Activated CD8-positive, alpha-beta memory T cell treated with anti-CD3 and anti-CD28 coated beads for 36 hours (primary cell): ENCODE data around the gene PNCK. TPM values are rescaled to one million over a fixed set of nuclear protein-coding genes. Genes with fewer than 3 reads are reported as not detected.

Source experiments
- CTCF ChIA-PET: fragments of 350-600 bp; sonication (Branson Sonifier 250); formaldehyde crosslinking; loops from one replicate; lab custom pipeline; 2021; ENCODE audit warnings: antibody characterized with exemption; lab: Charles Lee
- POLR2A ChIA-PET: fragments of 350-600 bp; sonication (Branson Sonifier 250); formaldehyde crosslinking; loops from one replicate; lab custom pipeline; 2021; ENCODE audit warnings: antibody characterized with exemption; lab: Charles Lee
- total RNA-seq, 2 experiments: library from RNA; stranded (reverse); gene quantifications; one replicate each; pipeline ENCODE4 v1.2.3, GENCODE V29; 2021

PNCK gene
- total RNA-seq, 2 experiments from 2014 or later = not detected

DNA sequence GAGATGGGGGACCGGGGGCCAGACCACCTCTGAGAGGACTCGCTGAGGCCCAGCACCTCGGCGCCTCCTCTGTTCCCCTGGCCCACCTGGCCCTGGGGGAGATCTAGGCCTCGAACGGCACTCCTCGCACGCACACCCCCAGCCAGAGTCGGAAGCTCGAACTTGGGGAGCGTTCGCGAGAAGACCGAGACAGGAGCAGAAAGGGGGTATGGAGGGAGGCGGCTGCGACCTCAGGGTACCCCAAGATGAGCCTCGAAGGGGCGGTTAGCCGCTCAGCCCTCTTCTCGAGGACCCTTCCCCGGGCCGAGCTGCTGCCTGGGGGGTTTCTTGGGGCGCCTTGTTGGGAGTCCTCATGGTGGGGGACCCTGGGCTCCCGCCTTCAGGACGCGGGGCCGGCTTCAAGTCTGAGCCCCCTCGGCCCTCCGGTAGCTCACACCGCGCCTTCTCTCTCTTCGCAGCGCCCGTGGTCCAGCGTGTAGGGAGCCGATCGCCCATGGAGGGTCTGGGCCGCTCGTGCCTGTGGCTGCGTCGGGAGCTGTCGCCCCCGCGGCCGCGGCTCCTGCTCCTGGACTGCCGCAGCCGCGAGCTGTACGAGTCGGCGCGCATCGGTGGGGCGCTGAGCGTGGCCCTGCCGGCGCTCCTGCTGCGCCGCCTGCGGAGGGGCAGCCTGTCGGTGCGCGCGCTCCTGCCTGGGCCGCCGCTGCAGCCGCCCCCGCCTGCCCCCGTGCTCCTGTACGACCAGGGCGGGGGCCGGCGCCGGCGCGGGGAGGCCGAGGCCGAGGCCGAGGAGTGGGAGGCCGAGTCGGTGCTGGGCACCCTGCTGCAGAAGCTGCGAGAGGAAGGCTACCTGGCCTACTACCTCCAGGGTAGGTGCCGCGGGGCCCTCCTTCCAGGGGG lies 25.9 kb downstream of the PNCK start:
- POLR2A ChIA-PET = no interaction called here
- CTCF ChIA-PET = interaction anchor here (0.6 to 1.5 kb wide), 3 partner anchors 15 to 21 kb away, joined by 3 to 4 read pairs (median 3); no protein-coding TSS in a partner anchor

DNA sequence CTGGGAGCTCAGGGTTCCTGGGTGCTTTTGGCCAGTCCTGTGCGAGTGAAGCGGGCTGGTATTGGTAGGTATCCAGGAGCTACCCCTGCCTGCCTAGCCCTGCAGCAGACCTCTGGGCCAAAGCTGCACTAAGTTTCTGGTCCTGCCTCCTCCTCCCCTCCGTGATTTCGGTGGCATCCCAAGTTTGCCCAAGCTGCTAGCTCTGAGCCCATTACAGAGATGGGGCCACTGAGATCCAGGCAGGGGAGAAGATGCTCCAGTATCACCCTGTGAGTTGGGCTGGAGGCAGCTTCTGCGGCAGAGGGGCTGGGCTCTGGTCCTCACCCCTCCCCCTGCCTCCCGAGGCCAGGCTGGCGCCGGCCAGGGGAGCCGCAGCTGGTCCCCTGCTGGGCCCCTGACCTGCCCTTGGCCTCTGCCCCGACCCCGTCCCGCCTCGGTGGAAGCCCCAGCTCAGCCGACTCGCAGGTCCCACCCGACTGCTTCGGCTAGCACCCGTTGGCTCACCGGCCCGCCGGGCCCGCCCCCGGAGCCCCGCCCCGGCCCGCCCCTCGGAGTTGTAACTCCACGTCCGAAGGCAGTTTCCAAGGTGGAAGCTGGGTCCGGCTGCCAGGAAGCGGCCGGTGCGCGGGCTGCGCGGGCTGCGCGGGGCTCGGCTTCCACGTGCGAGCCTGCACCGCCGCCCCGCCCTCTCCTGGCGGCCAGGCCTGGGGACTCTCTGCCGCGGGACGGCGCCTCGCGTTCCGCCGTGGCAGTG lies 26.8 kb downstream of the PNCK start, which contains the start of gene DUSP9:
Gene DUSP9, plus strand, starts transcription at position 584 of the 754 bp plus-strand sequence. CDS start 751 bp downstream, outside the sequence.
- ChIA-PET CTCF (interaction anchor here (1.0 to 1.5 kb wide), 5 partner anchors 10 to 94 kb away, joined by 3 to 4 read pairs (median 3); no protein-coding TSS in a partner anchor), POLR2A (no interaction called here)

DNA sequence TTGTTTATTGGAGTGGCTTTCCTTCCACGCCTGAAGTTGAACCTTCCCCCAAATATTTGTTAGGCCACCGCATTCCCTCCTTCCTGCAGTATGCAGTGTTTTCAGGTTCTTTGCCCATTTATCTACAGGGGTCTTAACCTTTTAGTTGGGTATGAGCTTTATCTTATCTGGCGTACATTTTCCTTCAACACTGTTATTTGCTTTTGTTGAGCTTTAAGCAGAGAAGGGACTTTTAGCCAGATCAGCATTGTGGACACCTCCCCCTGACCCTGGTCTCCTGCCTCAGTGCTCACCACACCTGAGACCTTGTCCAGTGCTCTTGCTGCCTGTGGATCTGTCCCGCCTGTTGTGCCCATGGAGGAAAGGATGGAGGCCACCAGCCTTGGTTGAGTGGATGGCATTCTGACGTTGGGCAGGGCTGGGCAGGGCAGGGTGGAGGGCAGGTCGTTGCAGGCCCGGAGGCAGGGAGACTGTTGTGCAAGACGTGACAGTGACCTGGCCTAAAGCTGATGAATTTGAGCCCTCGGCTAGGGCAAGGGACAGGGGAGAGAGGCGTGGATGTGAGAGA lies 27.6 kb downstream of the PNCK start:
- POLR2A ChIA-PET = no interaction called here
- CTCF ChIA-PET = interaction anchor here (1.0 to 1.5 kb wide), 4 partner anchors 9 to 93 kb away, joined by 3 to 4 read pairs (median 3); no protein-coding TSS in a partner anchor

DNA sequence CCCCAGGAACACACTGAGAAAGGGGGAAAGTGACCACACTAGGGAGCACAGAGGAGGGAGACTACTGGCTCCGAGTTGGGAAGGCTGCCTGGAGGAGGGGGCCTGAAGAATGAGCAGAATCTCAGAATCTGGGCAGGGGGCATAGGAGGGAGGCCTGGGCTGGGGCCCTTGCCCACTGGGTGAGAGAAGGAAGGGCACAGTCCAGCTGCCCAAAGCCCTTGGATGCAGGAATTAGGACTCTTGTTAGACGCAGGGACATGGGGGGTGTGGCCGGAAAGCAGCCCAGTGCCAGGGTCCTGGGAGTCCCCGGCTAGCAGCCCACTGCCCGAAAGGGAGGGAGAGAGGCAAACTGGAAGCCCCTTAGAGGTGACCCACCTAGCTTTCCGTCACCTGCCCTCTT lies 28.5 kb downstream of the PNCK start:
- ChIA-PET CTCF (interaction anchor here (1.0 to 1.1 kb wide), 2 partner anchors 9 to 105 kb away, joined by 3 to 5 read pairs; no protein-coding TSS in a partner anchor), POLR2A (no interaction called here)

DNA sequence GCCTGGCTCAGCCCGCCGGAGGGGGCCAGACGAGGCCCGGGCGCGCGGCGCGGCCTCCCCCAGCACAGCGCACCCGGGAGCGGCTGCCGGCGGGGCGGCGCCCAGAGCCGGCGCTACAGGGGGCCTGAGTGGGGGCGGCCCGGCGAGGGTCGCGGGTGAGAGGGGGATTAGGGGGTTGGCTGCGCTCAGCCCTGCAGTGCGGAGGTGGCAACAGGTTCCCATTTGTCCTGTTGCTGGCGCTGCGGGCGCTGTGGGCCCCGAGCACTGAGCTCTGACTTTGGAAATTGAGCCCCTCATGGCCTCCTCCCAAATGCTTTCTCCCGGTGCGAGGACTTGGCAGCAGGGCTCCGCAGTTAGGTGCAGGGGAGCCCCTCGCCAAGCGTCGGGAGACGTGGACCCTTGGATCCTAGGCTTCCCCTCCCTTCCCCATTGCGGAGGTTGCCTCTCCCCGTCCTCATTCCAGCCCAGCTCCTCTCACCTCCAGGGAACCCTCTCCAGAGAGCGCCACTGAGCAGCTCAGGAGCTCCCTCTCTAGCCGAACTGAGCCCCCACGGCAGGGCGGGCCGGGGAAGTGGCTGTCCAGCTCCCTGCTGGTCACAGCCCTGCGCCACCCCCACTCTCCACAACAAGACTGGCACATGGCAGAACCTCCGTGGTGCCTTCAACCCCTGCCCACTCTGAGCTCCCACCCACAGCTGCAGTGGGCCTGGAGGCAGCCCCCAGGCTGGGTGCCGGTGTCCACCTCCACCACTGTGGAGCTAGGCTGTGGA lies 29.1 kb downstream of the PNCK start:
- ChIA-PET CTCF (interaction anchor here (0.6 to 1.1 kb wide), 4 partner anchors 8 to 105 kb away, joined by 3 to 5 read pairs (median 3); no protein-coding TSS in a partner anchor), POLR2A (no interaction called here)

DNA sequence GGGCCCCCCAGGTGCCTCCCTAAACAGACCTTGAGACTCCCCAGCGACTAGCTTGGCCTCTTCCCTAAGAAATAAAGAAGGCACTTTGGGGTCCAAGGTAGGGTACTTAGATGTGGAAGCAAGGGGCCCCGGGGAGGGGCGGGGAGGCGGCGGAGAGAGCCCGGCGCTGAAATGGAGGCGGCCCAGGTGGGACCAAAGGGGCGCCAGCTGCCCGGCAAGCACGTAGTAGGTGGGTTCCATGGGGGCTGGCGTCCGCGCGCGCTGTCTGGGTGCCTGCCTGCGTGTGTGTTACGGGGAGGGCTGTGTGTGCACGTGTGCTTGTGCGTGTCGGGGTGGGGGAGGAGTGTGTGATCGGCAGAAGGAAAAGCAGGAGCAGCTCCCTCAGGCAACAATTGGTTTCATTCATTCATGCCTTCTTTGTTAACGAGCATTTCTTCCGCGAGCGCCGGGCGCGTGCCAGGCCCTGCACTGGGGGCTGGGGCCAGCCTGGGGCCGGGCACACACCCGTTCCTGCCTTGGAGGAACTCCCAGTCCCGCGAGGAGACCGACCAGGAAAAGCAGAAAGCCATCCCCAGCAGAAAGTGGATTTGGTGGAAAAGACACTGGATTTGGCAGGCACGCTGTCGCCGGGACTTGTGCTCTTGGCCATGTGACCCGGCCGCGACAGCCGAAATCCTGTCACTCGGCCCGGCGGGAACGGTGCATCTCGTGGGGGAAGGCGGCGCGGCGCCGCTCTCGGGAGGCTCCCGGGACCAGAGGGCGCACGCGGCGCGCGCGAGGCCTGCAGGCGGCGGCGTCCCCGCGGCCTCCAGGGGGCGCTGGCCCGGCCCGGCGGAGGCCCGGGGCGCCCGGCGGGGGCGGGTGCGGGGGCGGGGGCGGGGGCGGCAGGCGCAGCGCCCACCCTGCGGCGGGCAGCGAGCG lies 29.9 kb downstream of the PNCK start:
- ChIA-PET POLR2A (no interaction called here), CTCF (interaction anchor here (0.7 to 1.5 kb wide), 3 partner anchors 12 to 24 kb away, joined by 3 read pairs; no protein-coding TSS in a partner anchor)

DNA sequence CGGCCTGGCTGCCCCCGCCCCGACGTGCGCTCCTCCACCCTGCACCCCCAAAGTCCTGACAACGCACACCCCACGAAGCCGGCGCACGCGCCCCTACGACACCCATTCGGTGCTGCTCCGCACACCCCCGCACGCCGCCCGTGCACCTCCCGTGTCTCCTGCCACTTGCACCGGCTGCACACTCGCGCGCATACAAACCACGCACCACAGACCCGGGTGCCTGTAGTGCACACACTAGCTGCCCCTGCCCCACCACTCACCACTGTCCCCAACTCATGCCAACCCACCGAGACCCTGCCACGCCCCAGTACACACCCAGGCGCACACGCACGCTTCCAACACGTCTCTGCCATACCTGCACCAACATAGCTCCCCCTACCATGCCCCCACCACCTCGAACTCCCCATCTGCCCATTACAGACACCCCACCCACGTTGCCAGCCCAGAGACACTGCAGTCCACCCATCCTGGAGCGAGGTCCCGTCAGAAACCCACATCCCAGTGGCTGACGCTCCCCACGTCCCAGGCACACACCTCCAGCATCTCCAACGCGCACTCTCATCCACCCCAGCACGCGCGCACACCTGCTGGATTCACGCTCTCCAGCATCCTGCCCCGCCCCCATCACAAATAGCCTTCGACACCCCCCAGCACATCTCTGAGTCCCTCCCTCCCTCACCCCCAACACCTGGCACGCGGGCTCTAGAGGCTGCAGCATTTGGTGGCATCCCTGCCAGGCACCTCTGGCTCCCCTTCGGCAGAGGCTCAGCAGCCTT lies 30.8 kb downstream of the PNCK start:
- POLR2A ChIA-PET = no interaction called here
- CTCF ChIA-PET = interaction anchor here (0.7 to 1.5 kb wide), 2 partner anchors 13 to 22 kb away, joined by 3 read pairs; no protein-coding TSS in a partner anchor

DNA sequence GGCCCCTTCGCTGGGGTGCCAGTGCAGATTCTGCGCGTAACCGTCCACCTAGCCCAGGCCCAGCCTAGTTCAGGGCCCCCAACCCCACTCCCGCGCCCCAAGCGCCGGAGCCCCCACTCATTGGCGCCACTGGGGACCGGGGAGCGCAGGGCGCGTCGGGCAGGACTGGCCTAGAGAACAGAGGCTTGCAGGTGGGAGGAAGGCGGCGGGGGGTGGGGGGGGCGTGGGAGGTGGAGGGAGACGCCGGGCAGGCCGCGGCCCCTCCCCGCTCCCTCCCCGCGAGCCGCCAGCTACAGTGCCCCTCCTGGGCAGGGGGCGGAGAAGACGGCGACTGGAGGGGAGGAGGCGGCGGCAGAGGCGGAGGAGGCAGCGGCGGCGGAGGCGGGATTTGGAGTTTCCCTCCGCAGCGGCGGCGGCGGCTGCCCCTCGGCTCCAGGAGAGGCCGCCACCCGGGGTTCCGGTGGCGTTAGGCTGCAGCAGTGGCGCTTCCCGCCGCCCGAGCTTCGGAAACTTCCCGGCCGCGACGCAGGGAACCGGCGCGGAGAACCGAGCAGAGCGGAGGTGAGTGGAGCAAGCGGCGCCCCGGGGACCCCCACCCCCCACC lies 31.5 kb downstream of the PNCK start:
- ChIA-PET CTCF (interaction anchor here (1.5 kb wide), 1 partner anchor 22 kb away, joined by 3 read pairs; no protein-coding TSS in a partner anchor), POLR2A (no interaction called here)

DNA sequence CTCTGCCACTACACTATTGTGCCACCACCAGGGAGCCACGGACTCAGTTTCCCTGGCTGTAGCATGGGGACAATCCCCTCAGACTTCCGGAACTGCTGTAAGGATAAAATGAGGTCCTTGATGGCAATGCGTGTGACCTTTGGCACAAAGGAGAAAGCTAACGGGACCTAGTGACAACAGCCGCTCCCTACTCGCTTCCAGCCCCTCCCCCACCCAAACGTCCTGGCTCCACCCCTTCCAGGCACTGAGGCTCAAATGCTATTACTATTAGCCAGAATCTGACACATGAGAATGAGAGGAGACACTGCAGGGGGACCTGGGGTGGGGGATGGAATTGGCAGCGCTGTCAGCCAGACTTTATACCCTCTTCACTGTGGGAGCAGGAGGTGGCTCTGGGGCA lies 32.0 kb downstream of the PNCK start:
- CTCF ChIA-PET = interaction anchor here (1.9 kb wide), 1 partner anchor 8 kb away, joined by 4 read pairs; no protein-coding TSS in a partner anchor
- POLR2A ChIA-PET = no interaction called here

DNA sequence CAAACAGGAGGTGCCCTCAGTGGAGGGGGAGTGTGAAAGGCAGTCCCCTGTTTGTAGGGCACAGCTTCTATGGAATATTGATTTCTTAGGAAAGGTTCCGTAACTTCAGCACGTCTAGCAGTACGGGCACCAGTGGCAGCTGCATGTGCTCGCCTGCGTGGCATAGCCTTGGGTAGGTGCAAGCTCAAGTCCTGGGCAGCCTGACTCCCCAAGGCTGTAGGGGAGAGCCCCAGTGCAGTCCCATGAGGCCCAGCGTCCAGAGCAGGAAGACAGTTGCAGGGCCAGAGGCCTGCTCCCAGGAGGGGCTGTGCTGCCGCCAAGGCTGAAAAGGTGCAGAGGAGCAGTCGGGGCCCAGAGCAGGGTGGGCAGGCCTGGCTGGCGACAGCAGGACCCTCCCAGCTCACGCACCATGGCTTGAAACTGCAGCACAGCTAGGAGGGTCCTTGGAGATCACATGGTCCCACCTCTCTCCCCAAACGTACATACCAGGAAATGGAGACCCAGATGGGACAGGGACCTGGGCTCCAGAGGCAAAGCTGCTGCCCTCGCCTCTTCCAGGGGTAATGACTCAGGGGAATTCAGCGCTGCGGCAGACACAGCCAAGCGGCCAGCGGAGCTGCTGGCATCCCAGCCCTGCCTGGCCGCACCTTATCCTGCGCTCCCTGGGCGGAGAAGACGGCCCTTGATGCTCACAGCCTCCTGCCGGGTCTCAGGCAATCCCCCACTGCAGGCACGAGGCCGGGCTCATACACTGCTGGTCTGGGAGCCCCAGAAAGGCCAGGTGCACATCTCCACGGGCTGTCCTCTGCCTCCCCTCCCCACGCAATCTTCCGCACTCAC lies 32.7 kb downstream of the PNCK start:
- CTCF ChIA-PET = interaction anchor here (1.2 to 1.9 kb wide), 3 partner anchors 9 to 31 kb away, joined by 3 to 4 read pairs (median 3); no protein-coding TSS in a partner anchor
- POLR2A ChIA-PET = no interaction called here

DNA sequence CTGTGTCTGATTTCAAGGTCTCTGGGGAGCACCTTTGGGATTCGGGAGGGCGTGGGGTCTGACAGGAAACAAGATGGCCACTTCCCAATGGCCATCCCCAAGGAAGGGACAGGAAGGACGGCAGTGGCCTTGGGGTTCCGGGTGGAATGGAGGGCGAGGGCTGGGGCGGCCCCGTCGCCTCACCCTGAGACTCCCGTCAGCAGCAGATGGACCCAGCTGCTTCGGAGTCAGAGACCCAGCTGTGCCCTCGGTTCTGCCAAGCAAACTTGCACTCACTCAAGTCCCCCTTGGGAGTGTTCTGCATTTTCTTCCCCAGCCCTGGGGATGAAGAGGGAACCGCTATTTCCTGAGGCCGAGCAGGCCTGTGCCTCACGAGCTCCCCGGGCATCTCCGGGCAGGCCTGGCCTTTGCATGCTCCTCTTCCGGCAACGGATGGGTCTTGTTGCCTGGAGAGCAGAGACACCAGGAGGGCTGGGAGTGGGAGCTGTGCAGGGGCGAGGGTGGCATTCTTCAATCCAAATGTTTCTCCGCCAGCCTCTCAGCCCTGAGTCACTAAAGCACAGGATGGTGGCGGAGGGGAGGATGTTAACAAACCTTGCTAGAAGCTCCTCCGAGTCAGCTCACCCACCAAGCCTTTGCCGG lies 33.4 kb downstream of the PNCK start:
- POLR2A ChIA-PET = no interaction called here

DNA sequence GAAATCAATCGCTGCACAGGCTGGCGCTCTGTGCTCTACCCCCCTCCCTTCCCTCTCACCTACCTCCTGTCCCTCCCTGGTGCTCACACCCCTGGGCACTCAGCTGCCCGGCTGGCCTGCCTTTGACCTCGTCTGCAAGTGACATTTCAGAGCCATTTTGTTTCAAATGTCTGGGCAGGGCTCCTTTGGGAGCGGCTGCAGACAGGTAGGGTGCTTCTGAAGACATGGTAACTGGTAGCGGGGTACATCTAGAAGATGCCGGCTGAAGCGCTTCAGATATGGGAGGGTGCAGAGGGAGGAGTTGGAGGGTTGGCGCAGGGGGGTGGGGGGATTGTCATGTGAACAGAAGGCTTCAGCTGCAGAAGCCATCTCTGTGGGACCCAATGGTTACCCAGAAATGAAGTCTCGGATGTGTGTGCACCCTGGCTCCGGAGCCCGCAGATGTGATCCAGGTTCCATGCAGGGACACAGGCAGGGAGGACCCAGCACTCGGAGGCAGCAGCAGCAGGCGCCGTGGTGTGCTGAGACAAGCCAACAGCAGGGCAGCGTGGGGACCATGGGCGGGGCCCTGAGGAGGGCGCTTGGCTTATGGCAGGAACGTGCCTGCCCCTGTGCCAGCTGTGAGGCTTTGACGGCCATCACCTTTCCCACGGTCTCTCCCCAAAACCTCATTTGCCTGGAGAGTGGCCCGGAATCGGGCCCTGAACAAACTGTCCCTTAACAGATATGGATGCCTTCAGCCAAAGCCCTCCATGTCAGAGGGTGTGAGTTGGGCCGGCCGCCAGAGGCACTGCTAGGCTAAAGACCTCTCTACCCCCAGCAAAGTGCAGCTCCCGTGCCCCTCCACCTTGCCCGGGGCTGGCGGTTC lies 34.2 kb downstream of the PNCK start:
- POLR2A ChIA-PET = no interaction called here
- CTCF ChIA-PET = interaction anchor here (1.2 to 1.3 kb wide), 2 partner anchors 30 kb away, joined by 3 read pairs; no protein-coding TSS in a partner anchor

More for the DNA sequence above, 33.4 kb downstream of the PNCK start:
- CTCF ChIA-PET = interaction anchor here (1.2 to 1.9 kb wide), 3 partner anchors 9 to 31 kb away, joined by 3 to 4 read pairs (median 3); no protein-coding TSS in a partner anchor

DNA sequence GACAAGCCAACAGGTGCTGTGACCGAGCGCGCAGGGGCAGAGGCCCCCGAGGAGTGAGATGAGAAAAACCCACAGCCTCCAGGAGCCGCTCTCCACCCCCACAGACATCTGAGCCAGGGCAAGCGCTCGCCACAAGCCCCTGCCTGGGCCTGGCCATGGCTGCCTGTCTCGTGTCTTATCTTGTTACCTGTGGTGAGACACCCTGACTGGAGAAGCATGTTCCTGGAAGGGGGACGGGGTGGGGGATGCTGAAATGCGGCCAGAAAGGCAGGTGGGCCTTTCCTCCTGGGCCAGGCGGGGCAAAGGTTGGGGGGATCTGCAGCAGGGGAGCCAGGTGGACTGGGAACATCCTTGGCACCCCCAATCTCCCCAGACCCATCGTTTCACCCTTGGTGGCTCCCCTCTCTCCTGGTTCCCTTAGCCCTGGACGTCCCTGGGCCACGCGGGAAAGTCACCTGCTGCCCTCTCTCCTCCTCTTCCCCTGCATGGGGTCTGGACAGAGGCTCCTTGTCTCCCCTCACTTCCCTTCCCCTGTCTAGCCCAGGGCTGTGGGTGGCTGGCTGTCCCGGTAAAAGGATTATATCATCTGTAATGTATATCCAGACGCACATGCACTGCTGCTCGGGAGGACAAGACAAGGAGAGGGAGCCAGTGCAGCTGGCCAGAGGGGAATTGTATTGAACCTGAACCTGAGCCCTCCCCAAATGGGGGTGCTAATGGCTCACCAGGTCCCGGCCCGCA lies 35.0 kb downstream of the PNCK start:
- POLR2A ChIA-PET = no interaction called here
- CTCF ChIA-PET = no interaction called here
